ENCODE results near the gene IRAK4.
A peak's percentile ranks its signal among the peaks of the same experiment; 100 is the strongest.

IRAK4 gene

GRCh38 chr12:43776498-43776897 lies 17.7 kb downstream of the IRAK4 start:
- no peak for DNase-seq

DNA sequence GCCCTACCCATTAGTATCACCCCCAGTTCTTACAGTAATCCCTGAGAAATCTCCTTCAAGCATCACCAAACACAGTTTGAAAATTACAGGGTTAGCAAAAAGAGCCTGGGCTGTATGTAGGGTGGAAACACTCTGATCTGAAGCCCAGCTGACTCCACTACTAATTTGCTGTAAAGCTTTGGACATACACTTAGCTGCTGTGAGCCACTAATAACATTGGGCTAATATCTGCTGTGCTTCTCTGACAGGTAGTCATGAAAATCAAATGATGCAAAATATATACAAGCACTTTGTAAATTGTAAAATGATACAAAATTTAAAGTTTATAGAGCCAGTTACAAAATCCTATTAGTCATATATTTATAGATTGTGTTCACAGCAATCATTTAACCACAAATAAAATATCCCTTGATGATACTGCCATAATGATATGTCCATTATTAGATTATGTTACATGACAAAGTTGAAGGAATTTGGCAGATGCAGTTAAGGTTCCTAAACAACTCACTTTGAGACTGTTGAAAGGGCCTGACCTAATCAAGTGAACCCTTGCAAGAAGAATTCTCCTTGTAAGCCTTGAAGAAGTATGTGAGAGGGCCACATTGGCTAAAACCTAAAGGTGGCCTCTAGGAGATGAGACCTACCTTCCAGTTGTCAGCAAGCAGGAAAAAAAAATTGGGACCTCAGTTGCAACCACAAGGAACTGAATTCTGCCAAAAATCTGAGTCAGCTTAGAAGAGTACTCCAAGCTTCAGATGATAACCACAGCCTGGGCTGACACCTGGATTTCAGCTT lies 28.3 kb downstream of the IRAK4 start:
- DNase-seq = no peak

DNA sequence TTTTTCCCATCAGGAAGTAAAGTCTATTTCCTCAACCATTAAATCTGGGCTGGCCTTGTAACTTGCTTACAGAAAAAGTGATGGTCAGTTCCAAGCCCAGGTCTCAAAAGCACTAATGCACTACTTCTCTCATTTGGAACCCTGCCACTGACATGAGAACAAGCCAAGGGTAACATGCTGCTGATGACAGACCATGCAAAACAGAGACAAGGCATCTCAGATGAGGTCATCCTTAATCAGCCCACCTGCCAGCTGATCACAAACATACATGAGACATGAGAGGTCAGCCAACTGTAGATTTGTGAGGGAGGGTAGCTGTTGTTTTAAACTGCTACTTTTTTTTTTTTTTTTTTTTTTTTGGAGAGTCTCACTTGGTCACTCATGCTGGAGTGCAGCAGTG lies 31.2 kb downstream of the IRAK4 start:
- no peak for DNase-seq

- no peak for DNase-seq
Observed at GRCh38 chr12:43795716-43796280, 37.0 kb downstream of the IRAK4 start.

DNA sequence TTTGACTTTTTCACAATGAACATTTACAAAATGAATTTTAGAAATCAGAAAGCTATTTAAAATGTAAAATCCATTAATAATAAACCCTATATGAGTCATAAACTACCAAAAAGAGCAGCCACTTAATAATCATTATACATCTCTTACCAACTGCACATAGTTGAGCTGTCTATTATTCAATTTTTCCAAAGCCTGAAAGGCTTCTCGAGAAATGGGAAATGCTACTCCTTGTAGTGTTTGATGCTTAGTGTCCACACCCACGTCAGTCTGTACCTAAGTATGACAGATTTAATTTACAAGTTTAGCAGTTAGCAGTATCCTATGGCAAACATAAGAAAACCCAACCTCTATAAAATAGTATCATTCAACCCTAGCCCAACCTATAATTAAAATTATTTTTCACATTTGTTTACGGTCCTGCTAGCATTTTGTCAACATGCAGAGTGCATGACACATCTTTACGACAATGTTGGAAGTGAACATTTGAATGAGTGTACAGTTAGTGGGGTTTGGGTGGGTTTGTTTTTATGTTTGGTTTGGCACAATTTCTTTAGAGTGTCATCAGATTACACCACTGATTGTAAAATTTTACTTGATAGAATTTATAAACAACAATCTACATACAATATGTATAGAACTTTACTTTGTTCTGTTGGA lies 38.9 kb downstream of the IRAK4 start:
- DNase-seq = no peak

GRCh38 chr12:43805149-43805859 lies 46.6 kb downstream of the IRAK4 start:
- no peak for DNase-seq

DNA sequence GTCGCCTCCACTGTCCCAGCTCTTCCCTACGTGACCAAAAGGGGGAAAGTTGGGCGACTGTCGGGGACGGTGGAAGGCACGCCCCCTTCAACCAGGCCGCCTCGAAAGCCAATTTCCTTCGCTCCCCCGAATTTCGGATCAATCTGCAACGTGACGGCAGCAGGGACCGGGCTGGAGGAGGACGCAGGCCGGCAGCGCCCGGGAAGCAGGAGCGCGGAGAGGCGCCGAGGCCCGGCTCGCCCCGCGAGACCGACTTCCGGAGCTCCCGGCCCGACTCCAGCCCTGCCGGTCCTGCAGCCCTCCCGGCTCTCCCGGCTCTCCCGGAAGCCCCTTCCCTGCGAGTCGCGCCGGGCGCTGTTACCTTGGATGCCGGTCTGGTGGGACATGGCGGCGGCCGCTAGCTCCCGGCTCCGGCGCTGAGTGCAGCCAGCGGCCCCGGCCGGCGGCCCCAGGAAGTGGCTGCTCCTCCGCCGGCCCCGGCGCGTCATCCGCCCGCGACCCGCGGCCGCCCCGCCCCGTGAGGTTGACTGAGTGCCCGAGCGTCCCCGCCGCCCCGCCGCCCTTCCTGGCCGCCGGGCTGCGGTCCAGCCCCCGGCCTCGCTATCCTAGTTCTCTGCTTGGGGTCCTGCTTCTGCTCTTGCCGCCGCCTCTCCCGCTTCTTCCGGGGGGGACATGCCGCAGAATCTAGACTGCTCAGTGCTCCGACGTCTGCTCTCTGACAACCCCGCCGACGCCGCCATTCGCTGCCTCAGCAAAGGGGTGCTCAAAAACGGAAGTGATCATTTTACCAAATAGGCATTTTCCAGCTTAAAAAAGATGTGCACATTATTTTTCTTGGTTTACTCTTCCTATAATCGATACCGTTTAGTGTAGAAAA lies 47.3 kb downstream of the IRAK4 start, which contains the start of gene TWF1:
TWF1 (minus strand) TSS at position 458 of the 877 bp plus-strand sequence; CDS start at position 386, 72 bp downstream.
- DNase-seq = peak; percentile 92 to 94

DNA sequence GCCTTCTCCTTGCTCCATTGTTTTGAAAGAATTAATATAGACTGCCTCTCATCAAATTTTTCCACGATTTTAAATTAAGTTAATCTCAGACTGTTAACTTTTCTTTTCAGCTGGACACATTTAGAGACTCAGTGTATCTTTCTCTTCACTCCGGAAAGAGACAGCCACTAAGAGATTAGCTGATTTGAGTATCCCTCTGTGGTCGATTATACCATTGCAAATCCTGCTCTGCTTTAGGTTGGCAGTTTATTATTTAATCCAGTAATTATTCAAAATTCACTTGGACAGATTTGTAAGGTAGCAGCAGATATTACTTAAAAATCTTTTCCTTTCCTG lies 48.0 kb downstream of the IRAK4 start:
- no peak for DNase-seq

DNA sequence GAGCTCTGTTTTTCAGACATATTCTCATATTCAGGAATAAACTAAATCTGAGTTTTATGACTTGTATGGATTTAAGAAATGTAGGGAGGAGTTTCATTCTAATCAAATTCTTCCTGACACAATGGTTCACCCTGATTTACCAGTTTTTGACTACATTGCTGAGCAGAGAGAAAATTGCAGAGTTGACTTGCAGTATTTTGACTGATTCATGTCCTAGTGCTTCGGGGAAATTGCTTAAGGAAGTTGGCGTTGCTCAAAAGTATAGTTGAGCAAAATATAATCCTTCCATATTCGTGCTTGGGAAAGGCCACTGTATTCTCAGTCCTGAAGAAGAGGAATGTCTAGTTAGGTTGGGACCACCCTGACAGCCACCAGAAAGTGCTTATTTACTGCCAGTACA lies 48.6 kb downstream of the IRAK4 start:
- DNase-seq = no peak

DNA sequence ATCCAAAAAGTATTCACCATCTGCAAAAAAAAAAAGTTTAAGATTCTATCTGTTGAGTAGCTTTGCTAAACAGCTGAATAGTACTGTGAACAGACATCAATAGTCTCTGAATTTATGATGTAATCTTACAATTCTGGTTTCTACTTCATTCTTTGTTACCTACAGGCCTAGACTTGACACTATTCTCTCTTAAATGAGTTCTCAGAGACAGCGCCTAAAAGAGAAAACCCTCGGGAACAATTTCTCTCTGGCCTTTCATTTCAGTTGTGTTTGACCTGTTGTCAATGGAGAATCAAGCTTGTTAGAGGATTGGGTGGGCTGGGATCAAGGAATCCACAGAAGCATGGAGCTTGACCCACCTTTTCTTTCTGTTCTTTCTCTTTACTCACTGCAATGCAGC lies 53.3 kb downstream of the IRAK4 start:
- DNase-seq = no peak

- no peak for DNase-seq
Observed at GRCh38 chr12:43812926-43813325, 54.2 kb downstream of the IRAK4 start.

- DNase-seq = no peak
Observed at GRCh38 chr12:43815416-43815815, 56.7 kb downstream of the IRAK4 start.

- no peak for DNase-seq
Observed at GRCh38 chr12:43816168-43816567, 57.4 kb downstream of the IRAK4 start.

DNA sequence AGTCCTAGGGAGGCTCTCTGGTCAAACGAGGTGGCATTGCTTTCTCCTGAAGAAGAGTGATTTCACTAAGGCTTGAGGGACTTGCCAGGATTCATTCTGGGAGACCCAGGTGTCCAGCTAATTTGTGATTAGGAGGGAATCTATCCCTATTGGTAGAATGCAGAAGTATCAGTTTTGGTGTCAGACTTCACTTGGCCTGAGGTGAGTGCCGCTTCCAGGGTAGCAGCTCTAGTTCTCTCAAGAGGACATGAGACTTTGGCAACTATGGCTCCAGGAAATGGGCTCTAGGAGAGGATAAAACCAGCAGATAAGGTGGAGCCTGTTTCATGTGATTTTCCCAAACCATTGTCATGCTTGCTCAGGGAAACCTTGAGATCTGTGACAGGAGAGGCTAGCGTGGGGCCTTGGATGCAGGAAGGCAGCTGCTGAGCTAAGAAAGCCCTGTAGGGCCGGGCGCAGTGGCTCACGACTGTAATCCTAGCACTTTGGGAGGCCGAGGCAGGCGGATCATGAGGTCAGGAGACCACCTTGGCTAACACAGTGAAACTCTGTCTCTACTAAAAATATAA lies 65.5 kb downstream of the IRAK4 start:
- no peak for DNase-seq

GRCh38 chr12:43826681-43827080 lies 67.9 kb downstream of the IRAK4 start:
- no peak for DNase-seq

DNA sequence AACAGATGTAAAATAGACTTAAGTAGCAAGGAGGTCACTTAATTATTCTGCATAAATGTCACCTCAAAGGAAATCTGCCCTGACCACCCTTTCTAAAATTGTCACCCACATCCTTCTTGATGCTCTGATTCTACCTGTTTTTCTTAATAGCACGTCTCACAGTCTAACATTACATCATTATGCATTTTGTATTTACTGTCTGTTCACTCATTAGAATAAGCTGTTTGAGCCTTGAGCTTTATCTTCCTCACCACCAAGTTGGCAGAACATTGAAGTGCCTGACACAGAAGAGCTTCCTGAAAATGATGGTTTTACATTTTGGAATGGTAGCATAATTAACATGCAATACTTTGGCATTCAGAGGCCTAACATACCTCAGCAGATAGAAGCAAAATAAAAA lies 68.3 kb downstream of the IRAK4 start:
- DNase-seq = no peak

- DNase-seq = no peak
Observed at GRCh38 chr12:43832463-43833168, 73.9 kb downstream of the IRAK4 start.

DNA sequence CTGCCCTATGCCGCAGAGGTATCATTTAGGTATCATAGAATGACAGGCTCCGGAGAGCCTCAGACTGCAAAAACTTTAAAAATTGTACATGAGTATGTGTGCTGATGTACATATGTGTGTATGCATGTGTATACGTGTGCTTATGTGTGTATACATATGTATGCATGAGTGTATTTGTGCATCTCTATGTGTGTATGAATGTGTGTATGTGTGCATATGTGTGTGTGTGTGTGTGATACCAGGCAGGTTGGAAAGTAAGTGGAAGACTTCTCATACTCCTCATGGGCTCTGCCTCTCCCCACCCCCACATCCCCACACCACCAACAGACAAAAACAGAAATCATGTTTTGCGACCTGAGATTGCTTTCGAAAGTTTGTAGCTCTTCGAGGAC lies 76.5 kb downstream of the IRAK4 start:
- no peak for DNase-seq

GRCh38 chr12:43835656-43836474 lies 77.1 kb downstream of the IRAK4 start, which contains the start of gene TMEM117:
TSS of gene TMEM117 (plus strand) at chr12:43836081.
- DNase-seq = peak; percentile 63 to 75

DNA sequence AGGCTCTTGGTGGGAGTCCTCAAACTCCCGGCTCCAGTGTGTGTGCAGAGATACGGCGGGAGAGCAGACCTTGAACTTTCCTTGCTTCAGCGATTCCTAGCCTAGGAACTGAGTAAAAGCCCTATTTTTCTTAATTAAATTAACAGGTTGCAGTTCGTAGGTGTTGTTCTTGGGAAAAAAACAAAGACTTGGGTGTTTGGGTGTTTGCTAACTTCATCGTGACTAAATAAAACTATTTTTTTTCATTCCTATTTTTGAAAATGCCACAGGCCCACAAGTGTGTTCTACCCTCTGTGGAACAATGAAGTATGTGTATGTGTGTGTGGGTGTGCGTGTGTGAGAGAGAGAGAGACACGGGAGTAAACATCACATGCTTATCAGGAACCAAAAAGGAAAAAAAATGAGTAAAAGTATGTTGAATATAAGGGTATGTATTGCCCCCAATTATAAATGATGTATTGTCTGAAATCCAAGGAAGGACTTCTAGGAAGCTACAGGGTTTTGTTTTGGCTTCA lies 77.8 kb downstream of the IRAK4 start:
- DNase-seq = no peak
